Smooth muscle cell of the brain vasculature (primary cell): Measurements from ENCODE around the gene IL17RD.

Experiments used
- DNase-seq: peaks from one replicate; pipeline ENCODE4 v3.0.0-alpha.2; 2012; ENCODE audit warnings: low read depth, low spot score

IL17RD gene

DNA sequence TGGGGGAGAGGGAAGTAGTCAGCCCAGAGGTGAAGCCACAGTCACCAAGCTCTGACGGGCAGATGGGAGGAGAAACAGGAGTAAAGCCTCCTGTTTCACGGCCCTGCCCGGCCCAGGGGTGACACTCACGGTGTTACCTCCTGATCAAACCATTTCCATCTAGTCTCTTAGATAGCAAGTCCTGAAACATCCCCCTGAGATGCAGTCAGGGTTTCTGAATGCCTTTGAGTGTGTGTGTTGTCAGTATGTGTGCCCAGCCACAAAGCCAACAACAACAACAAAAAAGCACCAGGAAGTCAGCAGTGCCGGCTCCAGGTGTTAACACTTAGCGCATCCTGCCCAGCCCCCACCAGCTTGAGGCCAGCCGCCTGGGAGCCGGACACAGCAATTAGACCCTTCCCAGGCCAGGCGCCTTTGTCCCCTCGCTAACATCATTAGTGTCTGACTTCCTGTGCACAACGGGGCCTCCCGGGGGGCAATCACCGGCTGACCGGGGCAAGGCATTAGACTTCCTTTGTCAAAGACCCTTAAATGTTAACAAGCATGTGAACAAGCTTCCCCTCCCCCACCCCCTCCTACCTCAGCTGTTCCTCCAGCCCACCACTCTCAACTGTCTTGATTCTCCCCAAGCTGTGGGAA, 34.5 kb downstream of the IL17RD start:
- DNase-seq, result no peak

DNA sequence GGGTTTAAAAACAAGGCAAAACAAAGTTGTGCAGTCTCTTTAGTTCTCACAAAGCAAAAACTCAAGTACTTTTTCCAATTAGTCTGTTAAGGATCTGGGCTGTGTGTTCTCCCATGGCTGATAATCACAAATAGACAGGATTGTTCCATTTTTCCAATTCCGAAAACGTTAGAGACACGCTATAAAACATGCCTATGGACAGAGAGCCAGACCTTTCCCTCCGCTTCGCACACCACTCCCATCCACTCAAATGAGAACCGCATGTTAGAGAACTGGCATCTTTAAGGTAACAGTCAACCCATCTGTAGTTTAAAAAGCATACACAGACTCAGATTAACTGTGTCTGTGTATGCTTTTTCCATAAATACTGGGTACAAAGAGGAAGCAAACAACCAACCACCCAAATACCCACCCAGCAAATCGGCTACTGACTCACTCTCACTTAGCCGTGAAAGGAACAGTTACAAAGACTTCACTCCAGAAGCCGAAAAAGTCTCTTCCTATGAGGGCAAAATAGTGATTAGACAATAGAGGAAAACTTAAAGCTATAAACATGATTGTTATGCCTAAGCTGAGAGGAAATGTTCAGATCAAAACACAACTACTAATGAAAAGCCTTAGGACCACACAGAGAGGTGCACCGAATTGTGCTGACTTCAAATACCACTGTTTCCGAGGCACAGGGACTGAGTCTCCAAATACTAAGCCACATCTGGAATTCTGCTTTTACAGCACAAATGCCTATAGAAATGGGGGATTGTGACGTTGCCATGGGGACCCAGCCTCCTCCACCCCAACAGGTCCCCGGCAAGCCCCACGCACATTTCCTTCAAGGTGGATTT, 36.1 kb downstream of the IL17RD start:
- DNase-seq, result no peak

DNA sequence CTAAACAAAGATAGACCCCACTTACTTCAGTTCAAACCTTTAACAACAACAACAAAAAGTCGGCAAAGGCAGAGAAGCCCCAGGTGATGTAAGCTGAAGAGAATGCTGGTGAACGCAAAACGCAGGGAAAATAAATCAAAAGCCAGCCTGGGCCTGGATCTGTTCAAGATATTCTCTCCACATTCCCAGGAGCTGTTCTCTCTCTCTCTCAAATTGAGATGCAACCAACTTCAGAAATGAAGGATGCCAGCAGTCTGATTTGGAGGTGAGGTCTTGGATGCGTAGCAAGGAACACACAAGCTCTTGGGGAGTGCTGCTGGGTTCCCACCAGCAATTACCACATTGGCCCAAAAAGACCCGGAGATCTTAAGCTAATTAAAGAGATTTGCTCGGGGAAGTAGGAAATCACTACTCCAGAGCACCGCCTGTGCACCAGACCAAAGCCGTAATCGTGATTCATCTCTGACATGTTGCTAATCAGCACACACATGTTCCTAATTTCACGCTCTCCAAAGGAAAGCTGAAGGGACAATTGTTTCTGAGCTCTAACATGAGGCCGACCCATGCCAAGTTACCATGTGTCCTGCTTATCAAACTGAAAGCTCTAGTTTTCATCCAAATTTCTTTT, 37.1 kb downstream of the IL17RD start:
- no peak for DNase-seq

DNA sequence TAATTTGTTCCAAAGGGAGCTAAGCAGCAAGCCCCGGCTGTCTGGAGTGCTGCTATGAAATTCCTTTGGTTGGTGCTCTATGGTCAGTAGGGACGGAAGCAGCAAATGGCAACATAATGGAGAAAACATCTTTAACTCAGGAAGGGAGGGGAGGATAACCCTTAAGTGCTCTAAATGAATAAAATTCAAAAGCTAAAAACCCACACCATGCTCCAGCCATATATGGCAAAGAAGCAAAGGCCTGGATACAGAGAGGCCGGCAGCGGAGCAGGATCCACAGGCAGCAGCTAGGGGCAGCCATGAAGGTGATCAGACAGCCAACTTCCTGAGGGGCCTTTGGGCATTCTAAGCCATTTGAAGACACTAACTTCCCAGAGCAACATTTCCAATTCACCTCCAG, 38.9 kb downstream of the IL17RD start:
- no peak for DNase-seq

DNA sequence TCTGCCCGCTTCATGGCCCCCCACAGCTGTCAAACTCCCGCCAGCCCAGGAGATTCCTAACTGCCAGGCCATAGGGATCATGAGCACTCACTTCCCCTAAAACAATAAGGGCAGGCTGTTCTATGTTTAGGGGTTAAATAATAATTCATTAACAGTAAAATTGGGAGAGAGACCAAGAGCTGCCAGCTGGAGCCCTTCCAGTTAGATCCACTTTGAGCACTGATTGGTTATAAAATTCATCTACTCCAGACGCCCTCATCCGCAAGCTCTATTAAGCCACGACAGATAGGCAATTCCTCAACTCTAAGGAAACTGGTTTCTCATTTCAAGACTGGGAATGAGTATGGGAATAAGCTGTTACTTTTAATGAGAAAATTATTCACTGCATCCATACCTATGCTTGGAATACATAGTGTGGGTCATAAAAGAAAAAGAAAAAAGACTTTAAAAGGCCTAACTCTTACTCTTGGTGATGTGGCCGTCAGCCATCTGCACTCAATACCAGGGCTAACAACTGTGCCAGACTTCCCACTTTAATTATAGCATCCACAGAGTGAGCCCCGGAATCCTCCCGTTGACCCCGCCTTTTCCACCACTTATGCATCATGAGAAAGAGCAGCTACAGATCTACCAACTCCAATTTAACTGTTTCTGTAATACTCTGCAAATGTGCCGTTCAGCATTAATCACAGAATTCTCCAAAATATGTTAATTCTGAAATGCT, 44.5 kb downstream of the IL17RD start:
- DNase-seq, result no peak

DNA sequence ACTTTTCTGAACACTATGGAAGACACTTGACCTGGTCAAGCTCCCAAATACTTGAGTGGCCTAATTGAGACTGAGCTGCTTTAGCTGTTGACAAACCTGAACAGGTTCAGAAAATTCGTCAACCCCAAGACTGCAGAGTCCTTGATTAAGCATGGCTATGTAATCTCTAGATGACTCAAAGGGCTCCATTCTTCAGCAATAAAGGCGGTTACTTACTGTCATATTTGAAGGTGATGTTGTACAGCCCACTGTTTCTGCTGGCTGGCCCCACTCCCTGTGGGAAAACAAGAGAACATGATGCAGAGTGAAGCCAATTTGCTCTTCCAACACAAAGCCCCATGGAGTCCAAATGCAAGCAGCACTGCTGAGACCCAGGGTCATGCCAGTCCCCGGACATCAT, 45.1 kb downstream of the IL17RD start:
- DNase-seq, result no peak

DNA sequence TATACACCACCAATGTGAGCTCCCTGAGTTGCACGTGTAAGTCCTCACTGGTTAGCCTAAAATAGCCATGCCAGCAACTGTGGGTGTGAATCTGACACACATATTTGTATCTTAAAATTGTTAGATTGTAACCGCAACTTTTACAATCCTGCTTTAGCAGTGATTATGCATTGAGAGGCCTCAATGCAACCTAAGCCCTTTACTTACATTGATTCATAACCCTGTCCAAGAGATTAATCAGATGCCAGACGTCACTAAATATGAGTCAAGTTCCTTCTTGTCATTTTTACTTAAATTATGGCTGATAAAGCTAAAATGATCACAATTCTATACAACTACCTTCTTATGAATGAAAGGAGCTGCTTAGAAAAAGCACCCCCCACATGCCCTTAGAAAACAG, 46.9 kb downstream of the IL17RD start:
- DNase-seq, result no peak

DNA sequence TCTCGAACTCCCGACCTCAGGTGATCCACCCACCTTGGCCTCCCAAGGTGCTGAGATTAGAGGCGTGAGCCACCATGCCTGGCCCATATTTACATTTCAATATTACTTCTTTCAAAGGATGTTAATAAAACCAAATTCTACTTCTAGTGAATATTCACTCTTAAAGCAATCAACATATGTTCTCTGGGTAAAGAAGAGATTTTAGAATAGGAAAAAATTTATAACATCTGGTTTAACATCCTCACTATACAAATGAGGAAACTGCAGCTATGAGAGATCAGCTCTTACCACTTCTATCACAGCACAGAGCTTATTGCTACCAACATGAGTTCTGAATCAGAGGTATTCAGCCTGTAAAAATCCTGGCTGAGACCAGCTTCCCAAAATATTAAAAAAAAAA, 48.7 kb downstream of the IL17RD start:
- DNase-seq, result no peak

DNA sequence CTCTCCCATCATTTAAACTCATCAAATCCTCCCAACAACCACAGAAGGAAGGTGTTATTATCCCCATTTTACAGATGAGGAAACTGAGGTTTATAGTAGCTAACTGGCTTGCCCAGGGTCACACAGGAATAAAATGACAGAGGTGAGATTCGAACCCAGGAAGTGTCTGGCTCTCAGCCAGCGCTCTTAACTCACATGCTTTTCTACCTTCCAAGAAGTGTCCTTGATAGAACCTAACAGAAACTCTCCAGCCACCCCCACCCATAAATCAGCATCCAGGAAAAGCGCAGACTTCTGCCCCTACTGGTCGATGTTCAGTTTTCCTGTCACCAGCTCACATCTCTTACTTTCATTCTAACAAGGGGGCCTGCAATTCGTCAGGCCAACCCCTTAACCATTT, 52.9 kb downstream of the IL17RD start:
- no peak for DNase-seq

DNA sequence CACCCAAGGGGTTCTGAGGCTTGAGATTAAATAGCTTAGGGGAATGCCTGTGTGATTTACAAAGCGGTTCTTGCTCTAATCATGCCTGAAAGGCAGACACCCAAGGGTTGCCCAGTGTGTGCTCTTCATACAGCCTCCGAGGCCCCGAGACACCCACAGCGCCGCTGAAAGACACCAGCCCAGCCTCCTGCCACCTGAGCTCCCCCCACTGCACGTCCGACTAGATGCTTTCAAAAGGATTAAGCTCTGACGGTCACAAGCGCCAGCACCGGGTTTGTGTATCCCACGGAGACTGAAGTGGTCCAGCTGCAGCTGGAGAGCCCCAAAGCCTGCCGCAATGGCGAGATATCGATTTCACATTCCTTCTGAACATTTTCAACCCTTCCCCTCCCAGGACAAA, 54.4 kb downstream of the IL17RD start:
- DNase-seq, result no peak

DNA sequence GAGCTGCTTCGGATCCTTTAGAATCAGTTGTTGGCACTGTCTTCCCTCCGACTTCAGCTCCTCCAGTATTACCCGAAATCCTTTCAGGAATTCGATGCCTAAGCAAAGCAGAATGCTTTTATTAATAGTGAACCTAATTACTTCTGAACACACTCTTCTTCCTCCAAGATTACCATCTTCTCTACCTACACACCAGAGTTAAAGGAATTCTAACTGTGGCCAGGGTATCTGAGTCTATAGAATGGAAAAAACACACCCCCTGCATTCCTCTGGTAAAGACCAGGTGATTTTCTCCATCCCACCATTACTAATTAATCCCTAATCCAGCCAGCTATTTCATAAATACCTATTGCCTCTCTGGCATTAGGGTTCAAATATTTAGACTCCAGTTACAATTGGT, 54.9 kb downstream of the IL17RD start:
- no peak for DNase-seq

DNA sequence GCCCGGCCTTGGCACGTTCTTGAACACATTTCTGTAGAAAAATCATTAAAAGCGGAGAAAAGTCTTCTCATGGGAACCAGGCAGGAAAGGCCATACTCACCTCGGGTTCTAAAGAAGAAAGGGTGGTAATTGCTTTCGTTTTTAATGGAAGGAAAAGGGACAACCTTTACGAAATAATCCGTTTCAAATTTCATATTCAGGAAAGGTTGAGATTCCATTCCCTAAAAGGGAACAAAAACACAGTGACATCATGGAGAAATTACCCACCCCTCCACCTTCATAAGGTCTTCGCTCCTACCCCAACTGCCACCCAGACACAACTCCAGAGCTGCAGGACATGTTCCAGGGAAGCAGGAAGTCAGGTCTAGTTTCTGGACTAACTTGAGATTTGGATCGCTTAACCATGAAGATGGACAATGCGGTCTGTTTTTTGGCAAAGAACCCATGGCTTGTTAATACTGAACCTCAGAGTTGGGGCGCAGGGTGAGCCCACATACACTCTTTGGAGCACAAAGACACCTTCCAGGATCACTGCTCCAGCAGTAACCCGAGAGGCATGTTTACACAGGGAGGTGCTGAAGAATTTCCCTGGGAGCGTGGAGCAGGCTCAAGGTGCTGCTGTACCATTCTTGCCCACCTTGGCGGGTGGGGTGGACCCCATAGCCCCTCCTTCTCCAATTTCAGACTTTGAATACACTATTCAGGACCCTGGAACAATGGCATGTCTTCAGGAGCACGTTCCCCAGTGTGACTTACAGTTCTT, 55.5 kb downstream of the IL17RD start:
- no peak for DNase-seq

DNA sequence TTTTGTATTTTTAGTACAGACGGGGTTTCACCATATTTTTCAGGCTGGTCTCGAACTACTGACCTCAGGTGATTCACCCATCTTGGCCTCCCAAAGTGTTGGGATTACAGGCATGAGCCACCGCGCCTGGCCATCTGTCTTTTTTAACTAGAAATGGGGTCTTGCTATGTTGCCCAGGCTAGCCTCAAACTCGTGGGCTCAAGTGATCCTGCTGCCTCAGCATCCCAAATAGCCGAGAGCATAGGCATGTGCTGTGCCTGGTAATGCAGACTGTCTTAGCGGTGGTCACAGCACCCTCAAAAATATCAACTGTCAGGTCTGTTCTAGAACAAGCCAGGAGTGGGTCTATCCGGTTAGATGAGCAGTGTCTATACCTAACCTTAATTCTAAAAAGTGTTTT, 56.5 kb downstream of the IL17RD start:
- DNase-seq, result no peak

DNA sequence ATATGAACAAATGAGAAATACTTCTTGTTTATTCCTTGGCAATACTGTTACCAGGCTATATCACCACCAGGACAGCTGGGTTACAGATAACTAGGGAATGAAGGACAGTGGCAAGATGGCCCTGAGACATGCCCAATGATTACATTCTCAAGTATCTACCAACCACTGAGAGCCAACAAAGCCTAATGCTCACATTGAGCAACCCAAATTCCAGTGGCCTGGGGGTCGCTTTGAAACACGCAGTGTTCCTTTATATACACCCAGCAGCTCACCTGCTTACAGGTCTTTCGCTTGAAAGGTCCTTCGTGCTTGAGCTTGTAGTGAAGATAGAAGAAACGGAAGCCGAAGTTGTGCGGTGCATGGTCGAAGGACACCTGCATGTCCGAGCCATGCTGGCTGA, 59.6 kb downstream of the IL17RD start:
- no peak for DNase-seq

DNA sequence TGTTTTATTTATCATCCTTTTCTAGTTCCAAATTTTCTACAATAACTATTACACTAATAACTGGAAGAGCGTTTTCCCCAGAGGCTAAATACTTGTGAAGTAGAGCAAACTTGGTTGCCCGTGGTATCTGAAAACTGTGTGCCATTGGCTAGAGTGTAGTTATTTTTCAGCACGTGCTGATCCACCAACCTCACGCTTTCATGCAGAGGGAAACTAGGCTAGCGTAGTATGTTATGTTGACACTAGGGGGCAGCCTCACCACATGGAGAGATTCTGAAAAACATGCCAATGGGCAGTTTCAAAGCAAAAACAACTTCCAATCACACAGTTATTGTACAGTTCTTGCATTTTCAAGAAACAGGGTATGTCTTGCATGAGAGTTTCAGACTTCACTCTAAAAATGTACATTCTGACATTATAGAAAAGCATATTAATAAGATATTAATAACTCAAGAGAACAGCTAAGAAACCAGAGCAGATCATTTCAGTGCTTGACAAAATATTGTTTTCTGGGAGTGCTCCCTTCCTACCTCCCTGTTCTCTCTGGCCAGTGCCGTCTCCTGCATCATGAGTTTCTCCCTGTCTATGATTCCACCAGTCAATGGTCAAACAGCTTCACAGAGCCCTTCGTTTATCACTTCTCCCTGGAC, 65.0 kb downstream of the IL17RD start:
- DNase-seq, result peak; percentile 62

DNA sequence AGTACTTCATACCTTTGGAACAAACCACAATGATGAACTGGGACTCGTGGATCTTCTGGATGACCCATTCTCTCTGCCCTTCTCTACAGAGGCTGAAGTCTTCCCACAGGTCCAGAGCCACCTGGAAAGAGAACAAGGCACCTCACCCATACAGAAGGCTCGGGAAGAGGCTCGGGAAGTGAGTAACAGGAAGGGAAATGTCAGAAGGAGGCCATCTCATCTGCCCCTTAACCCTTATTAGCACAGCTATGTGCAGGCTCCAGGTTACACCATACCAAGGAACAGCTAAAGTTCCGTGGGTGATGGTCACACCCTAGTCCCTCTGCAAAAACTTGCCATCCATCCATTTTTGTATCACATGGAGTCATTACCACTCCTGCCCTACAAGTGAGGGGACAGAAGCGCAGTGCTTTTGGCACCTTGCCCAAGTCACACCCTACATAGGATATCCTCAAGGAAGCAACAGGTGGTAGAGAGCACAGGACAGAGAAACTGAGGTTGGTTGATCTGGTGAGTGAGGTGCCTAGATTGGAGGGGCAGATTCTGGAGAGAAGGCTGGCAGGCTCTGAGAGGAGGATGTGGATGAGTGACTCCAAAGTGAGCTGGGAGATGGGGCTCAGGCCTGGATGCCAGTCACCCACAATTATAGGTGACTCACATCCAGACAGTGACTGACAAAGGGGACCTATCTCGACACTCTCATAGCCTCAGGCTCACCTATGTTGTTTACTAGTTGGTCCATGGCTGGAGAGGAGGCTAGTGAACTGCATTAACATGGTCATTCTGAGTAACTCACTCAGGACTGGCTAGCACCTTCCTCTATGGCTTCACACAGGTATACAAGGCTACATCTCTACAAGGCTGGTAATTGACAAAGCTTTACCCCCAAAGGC, 66.5 kb downstream of the IL17RD start:
- no peak for DNase-seq

DNA sequence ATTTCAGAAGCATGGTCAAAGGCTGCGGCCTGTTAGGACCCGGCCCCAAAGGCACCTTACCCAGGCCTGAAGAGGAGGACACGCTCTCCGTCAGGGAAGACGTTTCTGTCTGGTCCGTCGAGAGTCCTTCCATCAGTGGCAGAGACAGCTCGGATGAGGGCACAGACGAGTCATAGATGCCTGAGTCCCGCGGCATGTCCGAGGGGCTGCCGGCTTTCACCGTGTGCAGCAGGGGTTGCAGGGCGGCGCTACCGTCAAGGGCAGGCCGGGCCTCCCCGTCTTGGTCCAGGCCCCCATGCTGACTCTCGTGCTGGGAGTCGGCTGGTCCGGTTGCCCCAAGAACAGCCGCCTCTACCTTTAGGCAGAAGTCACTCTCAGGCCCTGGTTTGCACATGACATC, 67.6 kb downstream of the IL17RD start:
- DNase-seq, result no peak

DNA sequence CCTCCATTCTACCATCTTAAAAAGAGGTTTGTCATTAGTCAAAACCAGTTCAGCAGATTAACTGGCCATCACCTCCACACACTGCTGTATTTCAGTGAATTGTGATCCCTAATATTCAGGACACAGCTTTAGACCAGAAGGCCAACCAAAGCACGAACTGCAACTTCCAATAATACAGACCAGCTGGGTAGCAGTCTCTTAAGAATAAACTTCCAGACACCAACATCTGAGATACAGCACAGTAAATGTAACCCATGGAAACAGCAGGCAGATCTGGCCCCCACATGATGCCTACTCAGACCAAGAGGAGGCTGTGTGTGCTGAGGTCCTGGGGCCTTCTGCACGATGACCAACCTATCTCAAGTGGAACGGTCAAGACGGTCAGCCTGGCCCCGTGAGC, 69.8 kb downstream of the IL17RD start:
- DNase-seq, result no peak

DNA sequence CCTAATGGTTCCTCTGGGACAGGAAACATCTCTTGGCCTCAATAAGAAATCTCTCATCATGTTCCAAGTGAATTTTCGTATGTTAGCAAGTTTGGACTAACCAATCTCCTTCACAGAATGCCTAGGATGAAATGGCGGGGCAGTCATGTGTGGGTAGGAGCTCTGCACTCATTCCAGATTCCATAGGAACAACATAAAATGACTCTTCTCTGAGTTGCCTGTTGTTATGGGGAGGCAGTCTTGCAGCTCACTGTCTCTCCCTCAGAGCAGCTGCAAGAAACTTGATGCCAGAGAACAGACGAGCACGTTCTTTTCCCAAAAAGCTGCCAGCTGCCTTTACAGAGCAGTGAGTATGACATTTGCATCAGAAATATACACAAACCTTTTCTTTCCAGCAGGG, 70.6 kb downstream of the IL17RD start:
- no peak for DNase-seq

DNA sequence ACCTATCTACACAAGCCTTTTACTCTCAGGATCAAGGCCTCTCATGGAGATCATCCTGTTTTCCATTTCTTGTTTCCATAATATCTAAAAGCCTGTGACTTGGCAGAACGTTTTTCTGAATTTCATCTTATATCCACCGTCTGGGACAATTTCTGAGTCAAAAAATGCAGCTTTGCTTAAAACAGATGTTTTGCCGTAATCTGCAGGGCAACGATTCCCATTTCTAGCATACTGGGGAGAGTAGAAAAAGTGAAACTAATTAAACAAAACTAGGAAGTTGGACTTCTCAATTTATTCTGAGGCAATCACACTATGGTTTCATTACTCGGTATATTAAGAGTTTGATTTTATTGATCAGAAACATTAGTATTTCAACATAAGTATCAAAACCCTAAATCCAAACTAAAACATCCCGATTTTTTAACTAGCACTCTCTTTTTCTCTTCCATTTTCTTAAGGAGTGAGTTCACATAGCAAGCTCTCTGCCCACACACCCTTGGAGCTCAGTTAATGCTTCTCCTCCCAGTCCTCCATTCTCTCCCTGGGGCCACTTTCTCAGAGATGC, 71.1 kb downstream of the IL17RD start:
- no peak for DNase-seq
